Erythroblast (primary cell): ENCODE data around the gene VARS1.

ENCODE experiments used
- GATA1 ChIP-seq: IDR thresholded peaks from 2 replicates; pipeline ENCODE4 v1.6.1; 2011; ENCODE audit warnings: low read depth, mild to moderate bottlenecking, control low read depth, low read length, moderate library complexity
- POLR2A ChIP-seq: IDR thresholded peaks from 2 replicates; pipeline ENCODE4 v1.6.1; 2011; ENCODE audit warnings: mild to moderate bottlenecking, low read length

GRCh38 chr6:31778193-31778592 is 17.4 kb downstream of the VARS1 start:
- TF ChIP-seq POLR2A (no peak), GATA1 (no peak)
